Activated CD4-positive, alpha-beta memory T cell treated with anti-CD3 and anti-CD28 coated beads, Interleukin-2, amount 10 ng/mL, durations not matched to agents 7 days and 5 days (primary cell): ENCODE data around the gene TOR2A. TPM values are rescaled to one million over a fixed set of nuclear protein-coding genes. Genes with fewer than 3 reads are reported as not detected.

ENCODE experiments used
- CTCF ChIA-PET: fragments of 350-600 bp; sonication (Branson Sonifier 250); formaldehyde crosslinking; loops from one replicate; lab custom pipeline; 2021; ENCODE audit warnings: antibody characterized with exemption, inconsistent platforms; lab: Charles Lee
- POLR2A ChIA-PET: fragments of 350-600 bp; sonication (Branson Sonifier 250); formaldehyde crosslinking; loops from one replicate; lab custom pipeline; 2021; ENCODE audit warnings: antibody characterized with exemption; lab: Charles Lee
- DNase-seq: peaks from one replicate; pipeline ENCODE4 v3.0.0-alpha.2; 2020
- H3K27ac Mint-ChIP-seq: one replicate; pipeline ENCODE4 v1.8.0; 2021; ENCODE audit warnings: mild to moderate bottlenecking, mixed read lengths
- H3K27me3 Mint-ChIP-seq: one replicate; pipeline ENCODE4 v1.8.0; 2021; ENCODE audit warnings: mixed read lengths
- H3K36me3 Mint-ChIP-seq: one replicate; pipeline ENCODE4 v1.8.0; 2021; ENCODE audit warnings: low read depth, mixed read lengths
- H3K4me1 Mint-ChIP-seq: one replicate; pipeline ENCODE4 v1.8.0; 2021; ENCODE audit warnings: mixed read lengths
- H3K4me3 Mint-ChIP-seq: one replicate; pipeline ENCODE4 v1.8.0; 2021; ENCODE audit warnings: mild to moderate bottlenecking, mixed read lengths
- H3K9me3 Mint-ChIP-seq: one replicate; pipeline ENCODE4 v1.8.0; 2021; ENCODE audit warnings: mixed read lengths
- total RNA-seq, 2 experiments: library from RNA; stranded (reverse); gene quantifications; one replicate each; pipeline ENCODE4 v1.2.3, GENCODE V29; 2021

Gene TOR2A
- total RNA-seq, 2 experiments from 2014 or later = 20.6 to 23.3 TPM

DNA sequence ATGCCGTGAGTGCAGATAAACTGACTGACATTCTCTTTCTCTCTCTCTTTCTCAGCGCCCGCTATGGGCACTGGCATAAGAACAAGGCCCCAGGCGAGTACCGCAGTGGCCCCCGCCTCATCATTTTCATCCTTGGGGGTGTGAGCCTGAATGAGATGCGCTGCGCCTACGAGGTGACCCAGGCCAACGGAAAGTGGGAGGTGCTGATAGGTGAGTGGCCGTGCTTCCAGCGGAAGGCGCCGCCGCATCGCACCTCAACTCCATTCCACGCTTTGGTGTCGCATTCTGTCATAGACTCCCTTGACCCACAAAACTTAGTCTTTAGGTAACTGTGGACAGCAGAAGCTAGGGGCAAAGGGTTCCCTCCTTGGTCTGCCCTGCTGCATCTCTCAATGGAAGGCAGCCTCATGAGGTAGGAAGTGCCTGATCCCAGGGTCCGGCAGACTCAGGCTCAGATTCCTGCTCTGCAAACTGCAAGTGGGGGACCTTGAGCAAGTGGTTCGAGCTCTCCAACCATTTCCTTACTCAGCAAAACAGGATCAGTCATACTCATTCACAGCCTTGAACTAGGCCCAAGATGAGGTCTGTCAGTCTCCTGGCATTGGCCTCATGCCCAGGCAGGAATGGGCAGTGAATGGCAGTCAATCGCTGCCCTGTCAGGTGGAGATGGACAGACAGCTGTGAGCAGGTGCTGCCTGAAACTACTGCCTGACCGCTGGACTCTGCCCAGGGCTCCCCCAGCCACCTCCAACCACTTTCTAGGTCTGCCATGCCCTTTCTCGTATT lies 52.5 kb downstream of the TOR2A start:
- Mint-ChIP-seq H3K9me3 (no peaks in the 10 kb centered on the region), H3K27me3 (no peaks in the 10 kb centered on the region), H3K27ac (no peak overlapping the region), H3K36me3 (no peaks in the 10 kb centered on the region), H3K4me1 (no peaks in the 10 kb centered on the region), H3K4me3 (no peak overlapping the region)
- DNase-seq = no peak
- ChIA-PET CTCF (no interaction called here), POLR2A (interaction anchor here (0.7 kb wide), 1 partner anchor 15 kb away, joined by 3 read pairs; no protein-coding TSS in a partner anchor)

Other genes starting within 250 kb of the TOR2A start
- 10 to 100 TPM; 23.2 to 23.4 TPM for gene STXBP1, start 123.0 kb downstream of the TOR2A start, total RNA-seq
- gene CFAP157, start 28.3 kb downstream of the TOR2A start, total RNA-seq = not detected
- 10 to 100 TPM; 10.5 to 12.0 TPM for gene PTRH1, start 19.6 kb downstream of the TOR2A start, total RNA-seq
- gene TTC16, start 19.2 kb downstream of the TOR2A start, total RNA-seq = 1 to 10 TPM; 5.0 to 5.2 TPM
- 10 to 100 TPM; 80.8 to 81.9 TPM for gene SH2D3C, start 43.4 kb upstream of the TOR2A start, total RNA-seq
- gene CDK9, start 50.7 kb upstream of the TOR2A start, total RNA-seq = 100 to 1,000 TPM; 112 to 115 TPM
- 10 to 100 TPM; 65.6 to 65.8 TPM for gene FPGS, start 67.6 kb upstream of the TOR2A start, total RNA-seq
- gene ENG, start 119.4 kb upstream of the TOR2A start, total RNA-seq = 10 to 100 TPM; 13.1 to 14.1 TPM
- gene AK1, start 142.4 kb upstream of the TOR2A start, total RNA-seq = 10 to 100 TPM; 80.9 to 81.9 TPM
- 100 to 1,000 TPM; 141 to 146 TPM for gene ST6GALNAC6, start 164.3 kb upstream of the TOR2A start, total RNA-seq
- 10 to 100 TPM; 19.4 to 21.5 TPM for gene ST6GALNAC4, start 181.7 kb upstream of the TOR2A start, total RNA-seq
- gene PIP5KL1, start 195.5 kb upstream of the TOR2A start, total RNA-seq = 1 to 10 TPM; 1.5 to 1.9 TPM
- 10 to 100 TPM; 48.2 TPM for gene DPM2, start 202.6 kb upstream of the TOR2A start, total RNA-seq
- gene EEIG1, start 245.7 kb upstream of the TOR2A start, total RNA-seq = 100 to 1,000 TPM; 212 to 218 TPM